Activated CD8-positive, alpha-beta T cell treated with anti-CD3 and anti-CD28 coated beads for 36 hours (primary cell): Measurements from ENCODE around the gene DRAM1. TPM values are rescaled to one million over a fixed set of nuclear protein-coding genes. Genes with fewer than 3 reads are reported as not detected.

Experiments
- ATAC-seq: fragments of 200-7000 bp; cut with Tn5 transposase; one replicate; pipeline ENCODE4 v1.10.0; 2021; ENCODE audit warnings: mild to moderate bottlenecking, moderate library complexity
- CTCF ChIA-PET: fragments of 350-600 bp; sonication (Branson Sonifier 250); formaldehyde crosslinking; loops from one replicate; lab custom pipeline; 2021; ENCODE audit warnings: antibody characterized with exemption; lab: Charles Lee
- POLR2A ChIA-PET: fragments of 350-600 bp; sonication (Branson Sonifier 250); formaldehyde crosslinking; loops from one replicate; lab custom pipeline; 2021; ENCODE audit warnings: antibody characterized with exemption; lab: Charles Lee
- DNase-seq: peaks from one replicate; pipeline ENCODE4 v3.0.0-alpha.2; 2020
- H3K27ac Mint-ChIP-seq: one replicate; pipeline ENCODE4 v1.8.0; 2021; ENCODE audit warnings: mild to moderate bottlenecking, mixed read lengths
- H3K27me3 Mint-ChIP-seq: one replicate; pipeline ENCODE4 v1.8.0; 2021; ENCODE audit warnings: mixed read lengths
- H3K36me3 Mint-ChIP-seq: one replicate; pipeline ENCODE4 v1.8.0; 2021; ENCODE audit warnings: low read depth, mixed read lengths
- H3K4me1 Mint-ChIP-seq: one replicate; pipeline ENCODE4 v1.8.0; 2021; ENCODE audit warnings: low read depth, mixed read lengths
- H3K4me3 Mint-ChIP-seq: one replicate; pipeline ENCODE4 v1.8.0; 2021; ENCODE audit warnings: mild to moderate bottlenecking, moderate library complexity, mixed read lengths
- H3K9me3 Mint-ChIP-seq: one replicate; pipeline ENCODE4 v1.8.0; 2021; ENCODE audit warnings: mixed read lengths
- CTCF ChIP-seq: fragments of 200-600 bp; IDR thresholded peaks from one replicate; pipeline ENCODE4 v1.8.0; 2022; ENCODE audit warnings: antibody characterized with exemption, mild to moderate bottlenecking
- intact Hi-C: fragments of 100-400 bp; cut with micrococcal nuclease; formaldehyde crosslinking; loops from one replicate; pipeline ENCODE4 v1.10.0; 2022
- total RNA-seq, 2 experiments: library from RNA; stranded (reverse); gene quantifications; one replicate each; pipeline ENCODE4 v1.2.3, GENCODE V29; 2021

DRAM1 gene
- total RNA-seq, 2 experiments from 2014 or later = 3.8 to 4.3 TPM

GRCh38 chr12:101931498-101932326 is 54.3 kb downstream of the DRAM1 start:
- ATAC-seq (no peak), DNase-seq (no peak)
- Mint-ChIP-seq H3K27ac (no peak overlapping the region), H3K27me3 (peaks cover 15% of the 10 kb centered on the region), H3K4me3 (no peak overlapping the region), H3K36me3 (no peaks in the 10 kb centered on the region), H3K4me1 (no peaks in the 10 kb centered on the region), H3K9me3 (no peaks in the 10 kb centered on the region)
- no peak for TF ChIP-seq CTCF
- ChIA-PET CTCF (no interaction called here), POLR2A (no interaction called here)
- intact Hi-C loops = loop anchor here (10.0 kb wide), 1 partner anchor 553 kb away; the partner anchor contains the start of gene IGF1

GRCh38 chr12:101933866-101934514 is 56.6 kb downstream of the DRAM1 start:
- intact Hi-C loops = loop anchor here (10.0 kb wide), 1 partner anchor 551 kb away; the partner anchor contains the start of gene IGF1

GRCh38 chr12:101935890-101936746 is 58.7 kb downstream of the DRAM1 start:
- Mint-ChIP-seq H3K9me3 (no peaks in the 10 kb centered on the region), H3K4me1 (no peaks in the 10 kb centered on the region), H3K27ac (no peak overlapping the region), H3K36me3 (no peaks in the 10 kb centered on the region), H3K4me3 (no peak overlapping the region), H3K27me3 (peaks cover 19% of the 10 kb centered on the region)
- intact Hi-C loops = loop anchor here (10.0 kb wide), 1 partner anchor 549 kb away; the partner anchor contains the start of gene IGF1
- ChIA-PET CTCF (interaction anchor here (0.8 to 1.8 kb wide), 7 partner anchors 9 to 875 kb away, joined by 3 to 6 read pairs (median 3); partner anchors contain the start of gene PMCH), POLR2A (interaction anchor here (0.6 kb wide), 1 partner anchor 49 kb away, joined by 3 read pairs; no protein-coding TSS in a partner anchor)
- peak; percentile 5 for DNase-seq
- no peak for TF ChIP-seq CTCF
- peak; percentile 85 for ATAC-seq

More at GRCh38 chr12:101933866-101934514, 56.6 kb downstream of the DRAM1 start:
- Mint-ChIP-seq H3K4me3 (no peak overlapping the region), H3K27ac (no peak overlapping the region), H3K9me3 (no peaks in the 10 kb centered on the region), H3K4me1 (no peaks in the 10 kb centered on the region), H3K27me3 (peaks cover 20% of the 10 kb centered on the region), H3K36me3 (no peaks in the 10 kb centered on the region)
- ATAC-seq = no peak
- POLR2A ChIA-PET = interaction anchor here (0.6 kb wide), 1 partner anchor 158 kb away, joined by 3 read pairs; no protein-coding TSS in a partner anchor
- CTCF ChIA-PET = no interaction called here
- TF ChIP-seq CTCF = no peak
- DNase-seq = no peak

GRCh38 chr12:101939306-101939705 is 61.9 kb downstream of the DRAM1 start:
- Mint-ChIP-seq H3K27me3 (peaks cover 14% of the 10 kb centered on the region), H3K9me3 (no peaks in the 10 kb centered on the region), H3K27ac (no peak overlapping the region), H3K36me3 (no peaks in the 10 kb centered on the region), H3K4me3 (no peak overlapping the region), H3K4me1 (no peaks in the 10 kb centered on the region)
- CTCF ChIA-PET = interaction anchor here (0.8 to 2.3 kb wide), 5 partner anchors 15 to 979 kb away, joined by 3 to 11 read pairs (median 3); no protein-coding TSS in a partner anchor
- POLR2A ChIA-PET = no interaction called here
- no peak for TF ChIP-seq CTCF
- intact Hi-C loops = loop anchor here (10.0 kb wide), 1 partner anchor 545 kb away; the partner anchor contains the start of gene IGF1
- no peak for DNase-seq
- no peak for ATAC-seq
